Choroid plexus epithelial cell (primary cell): ENCODE results near the gene CACHD1.

Experiments
- DNase-seq: peaks from one replicate; pipeline ENCODE4 v3.0.0-alpha.2; 2010; ENCODE audit warnings: low read depth
- H3K4me3 ChIP-seq: 2 replicates; pipeline ENCODE4 v1.5.1; 2011; ENCODE audit warnings: low read depth, mild to moderate bottlenecking, control low read depth, low read length, moderate library complexity
- CTCF ChIP-seq: conservative IDR thresholded peaks from 2 replicates; pipeline ENCODE4 v1.5.1; 2011; ENCODE audit warnings: low read depth, mild to moderate bottlenecking, control low read depth, inconsistent platforms, low read length, moderate library complexity

Gene CACHD1

GRCh38 chr1:64517640-64518039 is 47.7 kb downstream of the CACHD1 start:
- no peak for TF ChIP-seq CTCF
- DNase-seq: no peak

GRCh38 chr1:64518692-64519481 is 49.0 kb downstream of the CACHD1 start:
- TF ChIP-seq CTCF: no peak
- DNase-seq: no peak

More at GRCh38 chr1:64517640-64518039, 47.7 kb downstream of the CACHD1 start:
- no peak overlapping the region for H3K4me3 ChIP-seq

GRCh38 chr1:64519901-64520300 is 50.0 kb downstream of the CACHD1 start:
- H3K4me3 ChIP-seq: no peak overlapping the region
- peak; percentile 45 for DNase-seq
- no peak for TF ChIP-seq CTCF

More at GRCh38 chr1:64518692-64519481, 49.0 kb downstream of the CACHD1 start:
- H3K4me3 ChIP-seq: no peak overlapping the region

GRCh38 chr1:64522740-64523139 is 52.8 kb downstream of the CACHD1 start:
- no peak for TF ChIP-seq CTCF
- H3K4me3 ChIP-seq: no peak overlapping the region
- no peak for DNase-seq

- no peak for TF ChIP-seq CTCF
- no peak overlapping the region for H3K4me3 ChIP-seq
- DNase-seq: no peak
Measured at GRCh38 chr1:64523413-64524337, 53.7 kb downstream of the CACHD1 start.

- no peak overlapping the region for H3K4me3 ChIP-seq
- no peak for TF ChIP-seq CTCF
- no peak for DNase-seq
Measured at GRCh38 chr1:64524614-64525013, 54.7 kb downstream of the CACHD1 start.
